ENCODE results near the gene FOSL2.

- no peak for TF ChIP-seq CTCF (conservative IDR thresholded peaks at IDR 0.05; ENCODE audit: low read length)
- TF ChIP-seq EZH2phosphoT487 (IDR thresholded peaks at IDR 0.05; ENCODE audit: borderline replicate concordance, low read depth, low read length): no peak
Measured at GRCh38 chr2:28360718-28361293, 31.9 kb upstream of the FOSL2 start.
